ENCODE results near the gene HNRNPUL1. TPM values are rescaled to one million over a fixed set of nuclear protein-coding genes. Genes with fewer than 3 reads are reported as not detected.

Gene HNRNPUL1
- total and polyA plus RNA-seq, 2 experiments from 2014 or later: 204 to 207 TPM

DNA sequence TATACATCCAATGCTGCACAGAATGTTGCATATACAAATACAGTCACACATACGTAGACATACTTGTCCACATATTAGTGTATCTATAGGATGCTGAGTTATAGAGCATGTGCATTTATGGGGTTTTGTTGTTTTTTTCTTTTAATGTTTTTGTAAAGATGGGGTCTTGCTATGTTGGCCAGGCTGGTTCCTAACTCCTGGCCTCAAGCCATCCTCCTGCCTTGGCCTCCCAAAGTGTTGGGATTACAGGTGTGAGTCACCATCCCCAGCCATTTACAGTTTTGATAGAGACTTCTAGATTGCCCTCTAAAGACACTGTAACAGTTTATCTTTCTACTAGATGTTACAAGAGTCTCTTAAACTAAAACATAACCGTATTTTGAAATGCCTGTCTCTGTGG, 14.3 kb downstream of the HNRNPUL1 start:
- H3K4me3 Mint-ChIP-seq: no peak overlapping the region
- H3K79me2 ChIP-seq (replicated peaks; ENCODE audit: insufficient read depth): peaks cover 7% of the 10 kb centered on the region
- H3K4me1 Mint-ChIP-seq: no peaks in the 10 kb centered on the region

More for the DNA sequence above, 14.3 kb downstream of the HNRNPUL1 start:
- no peaks in the 10 kb centered on the region for H3K9me2 ChIP-seq (ENCODE audit: insufficient read depth)
- DNase-seq (ENCODE audit: low spot score): no peak
- H3F3A ChIP-seq (replicated peaks; ENCODE audit: low read depth): peaks cover 54% of the 10 kb centered on the region
- H4K20me1 ChIP-seq (replicated peaks; ENCODE audit: insufficient read depth): peaks cover 61% of the 10 kb centered on the region
- TF ChIP-seq EZH2phosphoT487 (IDR thresholded peaks at IDR 0.05; ENCODE audit: unreplicated experiment): no peak
- TF ChIP-seq NANOG (IDR thresholded peaks at IDR 0.05; ENCODE audit: borderline replicate concordance): no peak
- no peak for TF ChIP-seq STAT1 (IDR thresholded peaks at IDR 0.05; ENCODE audit: unreplicated experiment)
- no peak for TF ChIP-seq ZNF114 (CRISPR knock-in tag; IDR thresholded peaks at IDR 0.05)
- TF ChIP-seq, protein P1, sequence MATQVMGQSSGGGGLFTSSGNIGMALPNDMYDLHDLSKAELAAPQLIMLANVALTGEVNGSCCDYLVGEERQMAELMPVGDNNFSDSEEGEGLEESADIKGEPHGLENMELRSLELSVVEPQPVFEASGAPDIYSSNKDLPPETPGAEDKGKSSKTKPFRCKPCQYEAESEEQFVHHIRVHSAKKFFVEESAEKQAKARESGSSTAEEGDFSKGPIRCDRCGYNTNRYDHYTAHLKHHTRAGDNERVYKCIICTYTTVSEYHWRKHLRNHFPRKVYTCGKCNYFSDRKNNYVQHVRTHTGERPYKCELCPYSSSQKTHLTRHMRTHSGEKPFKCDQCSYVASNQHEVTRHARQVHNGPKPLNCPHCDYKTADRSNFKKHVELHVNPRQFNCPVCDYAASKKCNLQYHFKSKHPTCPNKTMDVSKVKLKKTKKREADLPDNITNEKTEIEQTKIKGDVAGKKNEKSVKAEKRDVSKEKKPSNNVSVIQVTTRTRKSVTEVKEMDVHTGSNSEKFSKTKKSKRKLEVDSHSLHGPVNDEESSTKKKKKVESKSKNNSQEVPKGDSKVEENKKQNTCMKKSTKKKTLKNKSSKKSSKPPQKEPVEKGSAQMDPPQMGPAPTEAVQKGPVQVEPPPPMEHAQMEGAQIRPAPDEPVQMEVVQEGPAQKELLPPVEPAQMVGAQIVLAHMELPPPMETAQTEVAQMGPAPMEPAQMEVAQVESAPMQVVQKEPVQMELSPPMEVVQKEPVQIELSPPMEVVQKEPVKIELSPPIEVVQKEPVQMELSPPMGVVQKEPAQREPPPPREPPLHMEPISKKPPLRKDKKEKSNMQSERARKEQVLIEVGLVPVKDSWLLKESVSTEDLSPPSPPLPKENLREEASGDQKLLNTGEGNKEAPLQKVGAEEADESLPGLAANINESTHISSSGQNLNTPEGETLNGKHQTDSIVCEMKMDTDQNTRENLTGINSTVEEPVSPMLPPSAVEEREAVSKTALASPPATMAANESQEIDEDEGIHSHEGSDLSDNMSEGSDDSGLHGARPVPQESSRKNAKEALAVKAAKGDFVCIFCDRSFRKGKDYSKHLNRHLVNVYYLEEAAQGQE (IDR thresholded peaks at IDR 0.05; ENCODE audit: unreplicated experiment): no peak
- no peak for TF ChIP-seq JUNB (IDR thresholded peaks at IDR 0.05; ENCODE audit: unreplicated experiment)
- TF ChIP-seq POLR2AphosphoS5 (IDR thresholded peaks at IDR 0.05; ENCODE audit: low read depth): no peak
- no peak for TF ChIP-seq ZNF331 (CRISPR knock-in tag; IDR thresholded peaks at IDR 0.05; ENCODE audit: low read depth)
- no peak for TF ChIP-seq ETS1 (IDR thresholded peaks at IDR 0.05)
- no peak for TF ChIP-seq ZNF462 (CRISPR knock-in tag; IDR thresholded peaks at IDR 0.05)
- TF ChIP-seq EZH2 (IDR thresholded peaks at IDR 0.05; ENCODE audit: low read depth, unreplicated experiment): no peak
- TF ChIP-seq, protein P2, sequence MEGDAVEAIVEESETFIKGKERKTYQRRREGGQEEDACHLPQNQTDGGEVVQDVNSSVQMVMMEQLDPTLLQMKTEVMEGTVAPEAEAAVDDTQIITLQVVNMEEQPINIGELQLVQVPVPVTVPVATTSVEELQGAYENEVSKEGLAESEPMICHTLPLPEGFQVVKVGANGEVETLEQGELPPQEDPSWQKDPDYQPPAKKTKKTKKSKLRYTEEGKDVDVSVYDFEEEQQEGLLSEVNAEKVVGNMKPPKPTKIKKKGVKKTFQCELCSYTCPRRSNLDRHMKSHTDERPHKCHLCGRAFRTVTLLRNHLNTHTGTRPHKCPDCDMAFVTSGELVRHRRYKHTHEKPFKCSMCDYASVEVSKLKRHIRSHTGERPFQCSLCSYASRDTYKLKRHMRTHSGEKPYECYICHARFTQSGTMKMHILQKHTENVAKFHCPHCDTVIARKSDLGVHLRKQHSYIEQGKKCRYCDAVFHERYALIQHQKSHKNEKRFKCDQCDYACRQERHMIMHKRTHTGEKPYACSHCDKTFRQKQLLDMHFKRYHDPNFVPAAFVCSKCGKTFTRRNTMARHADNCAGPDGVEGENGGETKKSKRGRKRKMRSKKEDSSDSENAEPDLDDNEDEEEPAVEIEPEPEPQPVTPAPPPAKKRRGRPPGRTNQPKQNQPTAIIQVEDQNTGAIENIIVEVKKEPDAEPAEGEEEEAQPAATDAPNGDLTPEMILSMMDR (conservative IDR thresholded peaks at IDR 0.05; ENCODE audit: low read depth in 2 of 2): no peak
- no peak for TF ChIP-seq CREB1 (CRISPR knock-in tag; IDR thresholded peaks at IDR 0.05; ENCODE audit: low read depth)
- H3K27me3 ChIP-seq (ENCODE audit: insufficient read depth): no peaks in the 10 kb centered on the region
- no peak overlapping the region for H3K4me3 ChIP-seq
- Mint-ChIP-seq H3K27ac (no peak overlapping the region), H3K36me3 (ENCODE audit: low read depth) (peaks cover 98% of the 10 kb centered on the region), H3K9me3 (no peaks in the 10 kb centered on the region; the same call in 2 of the 3 replicates), H3K27me3 (ENCODE audit: insufficient read depth, low read depth, poor library complexity) (peaks cover 4% of the 10 kb centered on the region)
- no peak overlapping the region for H3K27ac ChIP-seq (ENCODE audit: low read depth)
- peaks cover 98% of the 10 kb centered on the region for H3K36me3 ChIP-seq (ENCODE audit: insufficient read depth)
- no peak for ATAC-seq
- H3K4me1 ChIP-seq (ENCODE audit: insufficient read depth): no peaks in the 10 kb centered on the region
- H3K4me2 ChIP-seq: no peak overlapping the region
- no peak overlapping the region for H2AFZ ChIP-seq
